ENCODE results near the gene CCDC85A.

Gene CCDC85A

DNA sequence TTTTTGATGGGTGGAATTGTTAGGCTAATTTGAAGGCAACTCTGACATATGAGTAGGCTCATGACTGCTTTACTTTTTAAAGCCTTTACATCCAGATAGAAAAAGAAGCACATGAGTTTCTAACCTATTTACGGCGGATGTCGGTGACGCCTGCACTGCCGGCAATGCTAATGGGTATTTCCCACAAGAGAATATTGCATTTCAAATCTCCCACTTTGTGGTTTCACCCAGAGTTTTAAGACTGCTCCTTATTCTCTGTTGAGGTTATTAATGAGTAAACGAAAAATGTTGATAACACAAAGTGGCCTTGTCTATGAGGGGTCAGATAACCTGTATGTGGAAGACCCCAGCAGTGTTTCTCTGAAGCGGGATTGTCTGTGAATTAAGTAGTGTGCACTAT lies 14.0 kb downstream of the CCDC85A start:
- no peaks in the 10 kb centered on the region for H3K9me3 ChIP-seq (ENCODE audit: control insufficient read depth, insufficient read depth, low read length)
- no peaks in the 10 kb centered on the region for H3K4me1 ChIP-seq (ENCODE audit: control insufficient read depth, insufficient read depth, low read length)
- H3K36me3 ChIP-seq (ENCODE audit: control insufficient read depth, insufficient read depth, low read length): no peaks in the 10 kb centered on the region
- H3K4me3 ChIP-seq (ENCODE audit: low read depth, low read length): no peak overlapping the region
- H3K9ac ChIP-seq (ENCODE audit: low read depth, low read length): no peak overlapping the region
- peaks cover 7% of the 10 kb centered on the region; the same call in 1 of the 2 replicates for H3K27me3 ChIP-seq (ENCODE audit: control insufficient read depth, insufficient read depth, low read length)
- H3K27ac ChIP-seq (ENCODE audit: low read depth, low read length): no peak overlapping the region

DNA sequence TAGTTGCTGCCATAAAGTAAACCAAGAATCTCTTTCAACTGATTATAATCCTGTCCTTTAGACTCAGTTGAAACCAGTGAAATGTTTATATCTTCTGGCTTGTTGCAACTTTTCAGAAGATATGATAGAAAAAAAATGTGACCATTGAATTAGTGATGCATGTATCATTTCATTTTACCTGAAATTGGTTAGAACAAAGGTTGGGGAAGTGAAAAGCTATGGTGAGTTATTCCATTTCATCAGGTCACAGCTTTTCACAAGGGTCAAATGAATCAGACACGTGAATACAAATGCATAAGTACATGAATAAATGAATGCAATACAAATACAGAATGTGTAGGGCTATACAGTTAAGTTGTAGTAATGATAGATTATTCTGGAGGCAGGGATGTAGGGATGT lies 15.1 kb downstream of the CCDC85A start:
- Histone ChIP-seq H3K4me3 (ENCODE audit: low read depth, low read length) (no peak overlapping the region), H3K9me3 (ENCODE audit: control insufficient read depth, insufficient read depth, low read length) (no peaks in the 10 kb centered on the region), H3K9ac (ENCODE audit: low read depth, low read length) (no peak overlapping the region), H3K27me3 (ENCODE audit: control insufficient read depth, insufficient read depth, low read length) (no peaks in the 10 kb centered on the region), H3K27ac (ENCODE audit: low read depth, low read length) (no peak overlapping the region), H3K4me1 (ENCODE audit: control insufficient read depth, insufficient read depth, low read length) (no peaks in the 10 kb centered on the region), H3K36me3 (ENCODE audit: control insufficient read depth, insufficient read depth, low read length) (no peaks in the 10 kb centered on the region)

DNA sequence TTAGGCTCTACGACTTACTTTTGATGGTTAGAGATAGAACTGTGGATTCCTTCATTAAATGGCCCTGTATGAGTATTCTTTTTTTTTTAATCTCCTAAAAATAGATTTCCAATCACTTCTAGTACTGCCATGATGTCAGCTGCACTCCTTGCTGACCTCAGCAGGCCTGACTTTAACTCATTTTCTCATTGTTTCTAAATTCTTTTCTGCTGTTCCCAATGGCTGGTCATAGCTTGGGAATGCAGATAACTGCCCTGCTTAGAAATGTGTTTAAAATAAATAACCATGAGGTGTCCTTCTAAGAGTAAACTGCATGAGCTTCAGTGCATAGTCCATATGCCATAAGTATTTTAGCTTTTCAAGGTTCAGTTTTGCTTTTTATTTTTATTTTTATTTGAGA lies 15.7 kb downstream of the CCDC85A start:
- Histone ChIP-seq H3K36me3 (ENCODE audit: control insufficient read depth, insufficient read depth, low read length) (no peaks in the 10 kb centered on the region), H3K4me1 (ENCODE audit: control insufficient read depth, insufficient read depth, low read length) (no peaks in the 10 kb centered on the region), H3K27ac (ENCODE audit: low read depth, low read length) (no peak overlapping the region), H3K9ac (ENCODE audit: low read depth, low read length) (no peak overlapping the region), H3K9me3 (ENCODE audit: control insufficient read depth, insufficient read depth, low read length) (no peaks in the 10 kb centered on the region), H3K4me3 (ENCODE audit: low read depth, low read length) (no peak overlapping the region), H3K27me3 (ENCODE audit: control insufficient read depth, insufficient read depth, low read length) (no peaks in the 10 kb centered on the region)

DNA sequence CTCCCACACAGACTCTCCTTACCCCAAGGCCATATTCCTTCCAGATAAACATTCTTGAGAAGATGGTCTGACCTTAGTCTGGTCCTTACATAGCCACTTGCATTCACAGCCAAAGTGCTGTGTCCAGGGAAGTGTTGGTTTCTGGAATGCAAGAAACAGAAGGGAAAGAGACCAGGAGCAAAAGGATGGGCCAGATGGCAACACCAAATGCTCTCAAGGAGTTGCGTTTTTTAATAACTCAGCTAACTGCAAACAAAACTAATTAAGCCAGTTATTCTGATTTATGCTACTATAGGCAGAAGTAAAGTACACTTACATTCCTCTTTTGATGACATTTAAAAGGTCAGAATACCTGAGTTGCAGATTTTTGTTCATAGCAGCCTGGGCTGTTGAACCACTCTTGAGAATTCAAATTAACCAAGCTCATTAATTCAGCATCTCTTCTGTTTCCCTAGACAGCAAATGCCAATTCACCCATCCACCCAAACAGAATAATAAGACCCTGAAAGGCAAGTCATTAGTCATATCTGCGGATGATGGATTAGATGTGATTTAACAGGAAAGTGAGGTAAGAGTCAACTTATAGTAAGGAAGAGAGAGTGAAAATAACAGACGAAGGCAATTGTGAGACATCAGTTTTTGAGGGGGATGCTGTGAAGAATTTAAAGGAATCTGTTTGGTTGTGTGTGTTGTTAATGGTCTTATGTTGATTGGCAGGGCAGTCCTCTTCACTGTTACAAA lies 18.8 kb downstream of the CCDC85A start:
- Histone ChIP-seq H3K27ac (ENCODE audit: low read depth, low read length) (no peak overlapping the region), H3K4me1 (ENCODE audit: control insufficient read depth, insufficient read depth, low read length) (no peaks in the 10 kb centered on the region), H3K36me3 (ENCODE audit: control insufficient read depth, insufficient read depth, low read length) (no peaks in the 10 kb centered on the region), H3K9me3 (ENCODE audit: control insufficient read depth, insufficient read depth, low read length) (no peaks in the 10 kb centered on the region), H3K9ac (ENCODE audit: low read depth, low read length) (no peak overlapping the region), H3K4me3 (ENCODE audit: low read depth, low read length) (no peak overlapping the region), H3K27me3 (ENCODE audit: control insufficient read depth, insufficient read depth, low read length) (no peaks in the 10 kb centered on the region)

DNA sequence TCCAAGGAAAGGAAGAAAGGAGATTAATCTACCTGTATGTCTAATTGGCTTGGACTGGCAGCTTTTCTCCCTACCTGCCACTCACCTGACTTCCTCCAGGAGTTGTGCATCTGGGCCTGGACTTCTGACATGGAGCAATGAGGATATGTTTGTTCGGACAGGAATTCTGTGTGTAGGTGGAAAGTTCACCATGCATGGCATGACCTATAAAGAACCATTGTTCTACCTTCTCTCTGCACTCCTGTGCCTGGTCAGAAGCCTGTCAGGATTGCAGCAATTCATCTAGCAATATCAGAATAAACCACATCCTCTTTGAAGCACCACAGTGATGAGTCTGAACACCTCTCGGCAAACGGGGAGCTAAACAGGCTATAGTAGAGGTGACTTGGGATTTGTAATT lies 20.8 kb downstream of the CCDC85A start:
- no peak overlapping the region for H3K27ac ChIP-seq (ENCODE audit: low read depth, low read length)

DNA sequence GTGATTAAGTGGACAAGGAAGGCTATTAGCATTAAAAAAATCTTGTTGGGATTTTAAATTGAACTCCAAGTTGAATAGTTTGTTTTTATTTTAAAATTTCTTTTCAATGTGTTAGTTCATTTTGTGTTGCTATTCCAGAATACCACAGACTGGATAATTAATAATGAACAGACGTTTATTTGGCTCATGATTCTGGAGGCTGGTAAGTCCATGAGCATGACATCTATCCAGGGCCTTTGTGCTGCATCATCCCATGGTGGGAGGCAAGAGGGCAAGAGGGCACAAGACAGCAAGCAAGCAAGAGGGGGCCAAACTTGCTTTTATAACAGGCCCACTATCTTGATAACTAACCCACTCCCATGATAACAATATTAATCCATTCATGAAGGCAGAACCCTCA lies 22.5 kb downstream of the CCDC85A start:
- no peaks in the 10 kb centered on the region for H3K4me1 ChIP-seq (ENCODE audit: control insufficient read depth, insufficient read depth, low read length)

More for the DNA sequence above, 20.8 kb downstream of the CCDC85A start:
- Histone ChIP-seq H3K4me3 (ENCODE audit: low read depth, low read length) (no peak overlapping the region), H3K27me3 (ENCODE audit: control insufficient read depth, insufficient read depth, low read length) (no peaks in the 10 kb centered on the region), H3K9me3 (ENCODE audit: control insufficient read depth, insufficient read depth, low read length) (no peaks in the 10 kb centered on the region), H3K36me3 (ENCODE audit: control insufficient read depth, insufficient read depth, low read length) (no peaks in the 10 kb centered on the region), H3K4me1 (ENCODE audit: control insufficient read depth, insufficient read depth, low read length) (no peaks in the 10 kb centered on the region), H3K9ac (ENCODE audit: low read depth, low read length) (no peak overlapping the region)

DNA sequence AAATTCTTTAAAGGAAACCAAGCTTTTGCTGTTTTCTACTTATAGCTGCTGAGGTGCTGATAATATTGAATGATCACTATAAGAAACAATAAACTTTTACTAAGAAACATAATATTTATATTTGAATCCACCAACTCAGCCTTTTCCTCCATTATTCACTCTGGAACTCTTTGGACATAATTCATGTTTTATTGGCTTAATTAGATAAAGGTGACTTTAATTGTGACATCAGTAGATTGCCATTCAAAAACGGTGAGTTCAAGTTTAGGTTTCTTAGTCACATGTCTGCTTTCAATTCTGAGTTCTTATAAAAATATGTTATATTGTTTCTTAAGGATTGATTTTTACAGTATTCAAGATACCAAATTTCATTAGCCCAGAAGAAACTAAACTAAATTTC lies 24.0 kb downstream of the CCDC85A start:
- no peak overlapping the region for H3K9ac ChIP-seq (ENCODE audit: low read depth, low read length)
- H3K4me3 ChIP-seq (ENCODE audit: low read depth, low read length): no peak overlapping the region
- no peaks in the 10 kb centered on the region for H3K9me3 ChIP-seq (ENCODE audit: control insufficient read depth, insufficient read depth, low read length)
- no peak overlapping the region for H3K27ac ChIP-seq (ENCODE audit: low read depth, low read length)
- no peaks in the 10 kb centered on the region for H3K27me3 ChIP-seq (ENCODE audit: control insufficient read depth, insufficient read depth, low read length)
- no peaks in the 10 kb centered on the region for H3K36me3 ChIP-seq (ENCODE audit: control insufficient read depth, insufficient read depth, low read length)
- no peaks in the 10 kb centered on the region for H3K4me1 ChIP-seq (ENCODE audit: control insufficient read depth, insufficient read depth, low read length)

More for the DNA sequence above, 22.5 kb downstream of the CCDC85A start:
- H3K9me3 ChIP-seq (ENCODE audit: control insufficient read depth, insufficient read depth, low read length): no peaks in the 10 kb centered on the region
- no peaks in the 10 kb centered on the region for H3K27me3 ChIP-seq (ENCODE audit: control insufficient read depth, insufficient read depth, low read length)
- no peak overlapping the region for H3K27ac ChIP-seq (ENCODE audit: low read depth, low read length)
- H3K36me3 ChIP-seq (ENCODE audit: control insufficient read depth, insufficient read depth, low read length): no peaks in the 10 kb centered on the region
- no peak overlapping the region for H3K4me3 ChIP-seq (ENCODE audit: low read depth, low read length)
- no peak overlapping the region for H3K9ac ChIP-seq (ENCODE audit: low read depth, low read length)

DNA sequence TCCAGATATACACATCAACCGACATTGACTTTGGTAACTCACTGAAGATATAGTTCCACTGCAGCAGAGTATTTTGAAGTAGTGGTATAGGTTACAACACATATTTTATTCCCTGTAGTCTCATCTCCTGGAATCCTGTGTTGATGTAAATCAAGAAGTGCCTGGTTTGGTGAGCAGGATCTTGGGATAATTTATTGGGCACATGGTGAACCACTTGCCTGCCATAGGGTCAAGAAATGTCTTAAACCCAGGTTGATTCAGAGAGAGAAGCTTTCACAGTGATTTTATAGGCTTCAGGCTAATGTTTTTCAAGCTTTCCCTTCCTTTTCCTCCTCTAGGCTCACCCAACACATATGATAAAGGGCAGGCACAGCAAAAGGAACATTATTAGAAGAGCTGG lies 24.6 kb downstream of the CCDC85A start:
- Histone ChIP-seq H3K4me3 (ENCODE audit: low read depth, low read length) (no peak overlapping the region), H3K9me3 (ENCODE audit: control insufficient read depth, insufficient read depth, low read length) (no peaks in the 10 kb centered on the region), H3K27me3 (ENCODE audit: control insufficient read depth, insufficient read depth, low read length) (no peaks in the 10 kb centered on the region), H3K36me3 (ENCODE audit: control insufficient read depth, insufficient read depth, low read length) (no peaks in the 10 kb centered on the region), H3K27ac (ENCODE audit: low read depth, low read length) (no peak overlapping the region), H3K9ac (ENCODE audit: low read depth, low read length) (no peak overlapping the region), H3K4me1 (ENCODE audit: control insufficient read depth, insufficient read depth, low read length) (no peaks in the 10 kb centered on the region)

DNA sequence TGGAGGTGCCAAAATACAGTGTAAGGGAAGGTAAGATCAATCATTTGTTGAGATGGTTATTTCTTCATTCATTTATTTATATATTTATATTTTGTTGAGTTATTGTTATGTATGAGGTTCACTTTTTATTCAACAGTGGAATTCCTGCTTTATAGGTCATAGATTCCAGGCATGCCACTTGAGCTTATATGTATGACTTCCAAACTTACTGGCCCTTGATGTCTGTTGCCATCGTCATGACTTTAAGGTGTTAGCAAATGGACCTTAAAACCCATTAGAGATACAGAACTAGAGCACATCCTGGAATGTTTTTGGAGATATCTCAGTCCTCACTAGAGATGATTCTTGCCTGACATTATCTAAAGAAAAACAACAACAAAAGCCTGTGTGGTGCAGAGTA lies 25.9 kb downstream of the CCDC85A start:
- no peak overlapping the region for H3K27ac ChIP-seq (ENCODE audit: low read depth, low read length)
- H3K9ac ChIP-seq (ENCODE audit: low read depth, low read length): no peak overlapping the region
- no peaks in the 10 kb centered on the region for H3K9me3 ChIP-seq (ENCODE audit: control insufficient read depth, insufficient read depth, low read length)
- no peaks in the 10 kb centered on the region for H3K4me1 ChIP-seq (ENCODE audit: control insufficient read depth, insufficient read depth, low read length)
- H3K27me3 ChIP-seq (ENCODE audit: control insufficient read depth, insufficient read depth, low read length): no peaks in the 10 kb centered on the region
- H3K36me3 ChIP-seq (ENCODE audit: control insufficient read depth, insufficient read depth, low read length): no peaks in the 10 kb centered on the region
- no peak overlapping the region for H3K4me3 ChIP-seq (ENCODE audit: low read depth, low read length)

DNA sequence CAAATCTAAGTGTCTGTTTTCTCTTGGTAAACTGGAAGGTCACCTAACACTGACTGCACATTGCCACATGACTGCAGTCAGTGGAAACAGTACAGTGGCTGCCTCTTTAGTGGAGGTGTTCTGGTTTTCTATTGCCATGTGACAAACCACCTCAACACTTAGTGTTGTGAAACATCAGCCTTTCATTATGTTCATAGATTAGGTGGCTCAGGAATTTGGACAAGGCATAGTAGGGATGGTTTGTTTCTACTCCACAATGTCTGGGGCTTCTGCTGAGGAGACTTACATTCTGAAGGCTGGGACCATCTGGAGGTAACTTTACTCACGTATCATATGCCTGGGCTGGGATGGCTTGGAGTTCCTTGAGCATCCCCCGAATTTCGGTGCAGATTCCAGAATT lies 26.5 kb downstream of the CCDC85A start:
- Histone ChIP-seq H3K27ac (ENCODE audit: low read depth, low read length) (no peak overlapping the region), H3K4me3 (ENCODE audit: low read depth, low read length) (no peak overlapping the region), H3K9ac (ENCODE audit: low read depth, low read length) (no peak overlapping the region), H3K4me1 (ENCODE audit: control insufficient read depth, insufficient read depth, low read length) (no peaks in the 10 kb centered on the region), H3K27me3 (ENCODE audit: control insufficient read depth, insufficient read depth, low read length) (no peaks in the 10 kb centered on the region), H3K36me3 (ENCODE audit: control insufficient read depth, insufficient read depth, low read length) (no peaks in the 10 kb centered on the region), H3K9me3 (ENCODE audit: control insufficient read depth, insufficient read depth, low read length) (no peaks in the 10 kb centered on the region)

DNA sequence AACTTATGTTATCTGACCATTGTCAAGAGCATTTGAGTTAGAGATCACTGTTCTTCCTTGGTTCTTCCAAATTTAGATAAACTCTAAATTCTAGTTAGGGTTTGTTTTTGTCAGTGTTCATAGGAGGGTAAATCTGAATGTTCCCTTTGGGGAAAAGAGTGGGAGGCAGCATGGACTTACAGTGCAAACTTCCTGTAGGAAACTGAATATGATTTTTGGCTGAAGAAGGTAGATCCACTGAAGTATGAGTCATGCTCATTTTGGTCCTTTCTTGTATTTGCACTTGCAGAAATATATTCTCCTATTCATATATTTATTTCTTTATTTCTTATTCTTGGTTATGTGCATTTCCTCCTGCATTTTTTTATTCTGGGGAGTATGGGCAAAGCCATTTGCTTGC lies 27.3 kb downstream of the CCDC85A start:
- Histone ChIP-seq H3K27ac (ENCODE audit: low read depth, low read length) (no peak overlapping the region), H3K4me3 (ENCODE audit: low read depth, low read length) (no peak overlapping the region), H3K9me3 (ENCODE audit: control insufficient read depth, insufficient read depth, low read length) (no peaks in the 10 kb centered on the region), H3K4me1 (ENCODE audit: control insufficient read depth, insufficient read depth, low read length) (no peaks in the 10 kb centered on the region), H3K27me3 (ENCODE audit: control insufficient read depth, insufficient read depth, low read length) (no peaks in the 10 kb centered on the region), H3K9ac (ENCODE audit: low read depth, low read length) (no peak overlapping the region), H3K36me3 (ENCODE audit: control insufficient read depth, insufficient read depth, low read length) (no peaks in the 10 kb centered on the region)

Measured in HUES48 (cell line).